Measurements from ENCODE around the gene ZNF324B.

DNA sequence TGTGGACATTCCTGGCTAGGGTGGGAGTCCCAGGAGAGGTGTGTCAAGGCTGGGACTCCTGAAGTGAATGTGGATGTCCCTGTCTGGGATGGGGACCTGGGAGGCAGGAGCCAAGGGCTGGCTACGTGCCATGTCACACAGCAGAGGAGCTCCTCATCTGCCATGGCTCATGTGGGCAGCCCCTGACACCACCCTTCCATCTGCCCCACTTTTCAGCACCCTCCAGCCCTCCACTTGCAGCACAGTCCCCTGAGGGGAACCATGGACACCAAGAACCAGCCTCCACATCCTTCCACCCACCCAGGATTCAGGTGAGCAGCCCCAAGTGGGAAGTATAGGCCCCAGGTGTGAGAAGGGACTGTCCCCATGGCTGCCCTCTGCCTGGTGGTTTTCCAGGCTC is 26.4 kb downstream of the ZNF324B start:
- TF ChIP-seq, protein P1, sequence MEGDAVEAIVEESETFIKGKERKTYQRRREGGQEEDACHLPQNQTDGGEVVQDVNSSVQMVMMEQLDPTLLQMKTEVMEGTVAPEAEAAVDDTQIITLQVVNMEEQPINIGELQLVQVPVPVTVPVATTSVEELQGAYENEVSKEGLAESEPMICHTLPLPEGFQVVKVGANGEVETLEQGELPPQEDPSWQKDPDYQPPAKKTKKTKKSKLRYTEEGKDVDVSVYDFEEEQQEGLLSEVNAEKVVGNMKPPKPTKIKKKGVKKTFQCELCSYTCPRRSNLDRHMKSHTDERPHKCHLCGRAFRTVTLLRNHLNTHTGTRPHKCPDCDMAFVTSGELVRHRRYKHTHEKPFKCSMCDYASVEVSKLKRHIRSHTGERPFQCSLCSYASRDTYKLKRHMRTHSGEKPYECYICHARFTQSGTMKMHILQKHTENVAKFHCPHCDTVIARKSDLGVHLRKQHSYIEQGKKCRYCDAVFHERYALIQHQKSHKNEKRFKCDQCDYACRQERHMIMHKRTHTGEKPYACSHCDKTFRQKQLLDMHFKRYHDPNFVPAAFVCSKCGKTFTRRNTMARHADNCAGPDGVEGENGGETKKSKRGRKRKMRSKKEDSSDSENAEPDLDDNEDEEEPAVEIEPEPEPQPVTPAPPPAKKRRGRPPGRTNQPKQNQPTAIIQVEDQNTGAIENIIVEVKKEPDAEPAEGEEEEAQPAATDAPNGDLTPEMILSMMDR (IDR thresholded peaks at IDR 0.05; ENCODE audit: low read length), result no peak
- no peak for TF ChIP-seq EZH2 (optimal IDR thresholded peaks at IDR 0.05; ENCODE audit: low read depth, low read length)

All from MM.1S (cell line).